Mucosa of descending colon (tissue), 3 donors: ENCODE results near the gene GOLGA7B. TPM values are rescaled to one million over a fixed set of nuclear protein-coding genes. Genes with fewer than 3 reads are reported as not detected.

ENCODE experiments used
- ATAC-seq: fragments of 200-7000 bp; cut with Tn5 transposase; one replicate; pipeline ENCODE4 v1.9.1; 2020; ENCODE audit warnings: mild to moderate bottlenecking, moderate library complexity
- DNase-seq, 3 donors: peaks; one replicate each; pipeline ENCODE4 v3.0.0-alpha.2; 2020
- H3K36me3 ChIP-seq: fragments of 200-600 bp; one replicate; pipeline ENCODE4 v1.8.0; 2021; ENCODE audit warnings: low read depth, mild to moderate bottlenecking
- H3K4me1 ChIP-seq: fragments of 200-600 bp; one replicate; pipeline ENCODE4 v1.8.0; 2021; ENCODE audit warnings: low read depth, mild to moderate bottlenecking
- H3K4me3 ChIP-seq: fragments of 200-600 bp; one replicate; pipeline ENCODE4 v1.8.0; 2021; ENCODE audit warnings: mild to moderate bottlenecking
- H3K9me3 ChIP-seq: fragments of 200-600 bp; one replicate; pipeline ENCODE4 v1.8.0; 2021; ENCODE audit warnings: mild to moderate bottlenecking
- CTCF ChIP-seq: fragments of 200-600 bp; IDR thresholded peaks from one replicate; pipeline ENCODE4 v1.8.0; 2022; ENCODE audit warnings: antibody characterized with exemption, mild to moderate bottlenecking
- intact Hi-C, 2 donors: fragments of 100-400 bp; cut with DNase I in 1 of 2; cut with micrococcal nuclease in 1 of 2; formaldehyde crosslinking; loops; one replicate each; pipeline versions ENCODE4 v1.11.0 to v1.11.1; 2022; cut with DNase I, micrococcal nuclease
- total RNA-seq, 3 donors: library from RNA; stranded (reverse); fragmentation: NEBNext Ultra II Directional in 2 of 3; extraction: Animal tissue kit (Norgen Biotek cat#: 25700) in 2 of 3; gene quantifications; one replicate each; pipeline versions ENCODE4 v1.2.1 to v1.2.4, GENCODE V29; 2021 to 2023
- donor health status: DM: no; HTN: no; CAD: no; lungs with moderate emphysema.
- donor health status: DM: no; HTN: no; CAD: no.
- donor health status: DM: no; HTN: yes; CAD: no.

GOLGA7B gene
- total RNA-seq, 3 donors from 2014 or later = 0.29 to 0.92 (median 0.63) TPM

GRCh38 chr10:97876402-97876801 is 26.8 kb downstream of the GOLGA7B start:
- no peak for TF ChIP-seq CTCF
- ATAC-seq = no peak
- H3K9me3 ChIP-seq = no peaks in the 10 kb centered on the region
- no peaks in the 10 kb centered on the region for H3K4me1 ChIP-seq
- no peak for DNase-seq
- no peaks in the 10 kb centered on the region for H3K36me3 ChIP-seq
- no peak overlapping the region for H3K4me3 ChIP-seq
- intact Hi-C loops = no loop called here

- Histone ChIP-seq H3K4me3 (no peak overlapping the region), H3K9me3 (no peaks in the 10 kb centered on the region), H3K36me3 (no peaks in the 10 kb centered on the region), H3K4me1 (no peaks in the 10 kb centered on the region)
- intact Hi-C loops = no loop called here
- TF ChIP-seq CTCF = no peak
- DNase-seq (no peak), ATAC-seq (no peak)
Observed at GRCh38 chr10:97879241-97879640, 29.6 kb downstream of the GOLGA7B start.

- DNase-seq (no peak), ATAC-seq (no peak)
- TF ChIP-seq CTCF = no peak
- no peaks in the 10 kb centered on the region for H3K9me3 ChIP-seq
- H3K36me3 ChIP-seq = no peaks in the 10 kb centered on the region
- H3K4me1 ChIP-seq = no peaks in the 10 kb centered on the region
- intact Hi-C loops = no loop called here
- H3K4me3 ChIP-seq = no peak overlapping the region
Observed at GRCh38 chr10:97880109-97880508, 30.5 kb downstream of the GOLGA7B start.

GRCh38 chr10:97882142-97883091 is 32.8 kb downstream of the GOLGA7B start:
- H3K4me3 ChIP-seq = no peak overlapping the region

GRCh38 chr10:97883092-97883485 is 33.4 kb downstream of the GOLGA7B start:
- TF ChIP-seq CTCF = no peak
- intact Hi-C loops = no loop called here
- no peaks in the 10 kb centered on the region for H3K36me3 ChIP-seq
- no peak overlapping the region for H3K4me3 ChIP-seq
- DNase-seq = no peak
- no peaks in the 10 kb centered on the region for H3K9me3 ChIP-seq
- ATAC-seq = no peak
- no peaks in the 10 kb centered on the region for H3K4me1 ChIP-seq

More at GRCh38 chr10:97882142-97883091, 32.8 kb downstream of the GOLGA7B start:
- Histone ChIP-seq H3K9me3 (no peaks in the 10 kb centered on the region), H3K4me1 (no peaks in the 10 kb centered on the region), H3K36me3 (no peaks in the 10 kb centered on the region)
- ATAC-seq = peak; percentile 41
- no peak for TF ChIP-seq CTCF
- intact Hi-C loops = no loop called here
- DNase-seq = no peak
